DOHH2 (cell line): Measurements from ENCODE around the gene MTTP.

Experiments
- EZH2phosphoT487 ChIP-seq: fragments of 200-600 bp; sonication (generic); IDR thresholded peaks from 2 replicates; pipeline ENCODE4 v1.6.1; 2017; ENCODE audit warnings: borderline replicate concordance, mild to moderate bottlenecking, antibody characterized with exemption, low read length, moderate library complexity, mixed read lengths
- TF ChIP-seq, protein P1 (sequence below): fragments of 200-600 bp; sonication (generic); IDR thresholded peaks from one replicate; pipeline ENCODE4 v1.5.1; 2014; ENCODE audit warnings: antibody characterized with exemption, mild to moderate bottlenecking, low read depth, low read length; ENCODE audit not compliant: poor library complexity, severe bottlenecking

GRCh38 chr4:99637174-99637573 is 62.5 kb downstream of the MTTP start:
- TF ChIP-seq, protein P1, sequence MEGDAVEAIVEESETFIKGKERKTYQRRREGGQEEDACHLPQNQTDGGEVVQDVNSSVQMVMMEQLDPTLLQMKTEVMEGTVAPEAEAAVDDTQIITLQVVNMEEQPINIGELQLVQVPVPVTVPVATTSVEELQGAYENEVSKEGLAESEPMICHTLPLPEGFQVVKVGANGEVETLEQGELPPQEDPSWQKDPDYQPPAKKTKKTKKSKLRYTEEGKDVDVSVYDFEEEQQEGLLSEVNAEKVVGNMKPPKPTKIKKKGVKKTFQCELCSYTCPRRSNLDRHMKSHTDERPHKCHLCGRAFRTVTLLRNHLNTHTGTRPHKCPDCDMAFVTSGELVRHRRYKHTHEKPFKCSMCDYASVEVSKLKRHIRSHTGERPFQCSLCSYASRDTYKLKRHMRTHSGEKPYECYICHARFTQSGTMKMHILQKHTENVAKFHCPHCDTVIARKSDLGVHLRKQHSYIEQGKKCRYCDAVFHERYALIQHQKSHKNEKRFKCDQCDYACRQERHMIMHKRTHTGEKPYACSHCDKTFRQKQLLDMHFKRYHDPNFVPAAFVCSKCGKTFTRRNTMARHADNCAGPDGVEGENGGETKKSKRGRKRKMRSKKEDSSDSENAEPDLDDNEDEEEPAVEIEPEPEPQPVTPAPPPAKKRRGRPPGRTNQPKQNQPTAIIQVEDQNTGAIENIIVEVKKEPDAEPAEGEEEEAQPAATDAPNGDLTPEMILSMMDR = no peak
- no peak for TF ChIP-seq EZH2phosphoT487
